Lung (tissue), 12 donors: Measurements from ENCODE around the gene MYO5B. TPM values are rescaled to one million over a fixed set of nuclear protein-coding genes. Genes with fewer than 3 reads are reported as not detected.
A peak's percentile ranks its signal among the peaks of the same experiment; 100 is the strongest.

Experiments used
- ATAC-seq: fragments of 200-7000 bp; cut with Tn5 transposase; one replicate; pipeline ENCODE4 v1.9.1; 2020; ENCODE audit warnings: moderate number of reproducible peaks; ENCODE audit not compliant: insufficient read depth, low FRiP score
- DNase-seq, 3 donors: peaks; one replicate each; pipeline ENCODE4 v3.0.0-alpha.2; 2013 to 2017
- H3K27ac ChIP-seq, 2 donors: one replicate each; pipeline ENCODE4 v1.5.1; 2013; ENCODE audit warnings: mild to moderate bottlenecking in 2 of 2, moderate library complexity in 2 of 2, control low read depth in 1 of 2, inconsistent platforms in 1 of 2, low read depth in 1 of 2, low read length in 1 of 2
- H3K27me3 ChIP-seq, 3 donors: one replicate each; pipeline ENCODE4 v1.5.1; 2013; ENCODE audit warnings: low read length in 2 of 3; ENCODE audit not compliant: control insufficient read depth in 3 of 3, insufficient read depth in 3 of 3
- H3K36me3 ChIP-seq, 4 donors: one replicate each; pipeline ENCODE4 v1.5.1; 2013; ENCODE audit warnings: low read length in 4 of 4, mild to moderate bottlenecking in 1 of 4, moderate library complexity in 1 of 4; ENCODE audit not compliant: control insufficient read depth in 4 of 4, insufficient read depth in 4 of 4
- H3K4me1 ChIP-seq, 5 donors: one replicate each; pipeline ENCODE4 v1.5.1; 2013; ENCODE audit warnings: low read length in 5 of 5, mild to moderate bottlenecking in 2 of 5, moderate library complexity in 1 of 5; ENCODE audit not compliant: control insufficient read depth in 5 of 5, insufficient read depth in 5 of 5
- H3K4me3 ChIP-seq: one replicate; pipeline ENCODE4 v1.5.1; 2013; ENCODE audit warnings: mild to moderate bottlenecking, control low read depth, moderate library complexity
- H3K9ac ChIP-seq, 2 donors: one replicate each; pipeline ENCODE4 v1.5.1; 2013; ENCODE audit warnings: low read length in 2 of 2, control low read depth in 1 of 2; ENCODE audit not compliant: insufficient read depth in 1 of 2
- H3K9me3 ChIP-seq, 4 donors: one replicate each; pipeline ENCODE4 v1.5.1; 2013; ENCODE audit warnings: low read length in 3 of 4, mild to moderate bottlenecking in 1 of 4, moderate library complexity in 1 of 4; ENCODE audit not compliant: control insufficient read depth in 4 of 4, insufficient read depth in 3 of 4
- WGBS, 2 donors: extraction: QIAGEN DNeasy Blood & Tissue Kit; methylation state at CpG; one replicate each; pipeline ENCODE4 v1.1.7; 2013; 5-methylcytosine and 5-hydroxymethylcytosine counted together
- polyA plus RNA-seq, 2 donors: library from polyadenylated mRNA; stranded (reverse); fragments of 200-250 nt; gene quantifications; one replicate each; pipeline ENCODE4 v1.2.1, GENCODE V29; 2013
- total RNA-seq, 2 donors: library from RNA; depleted of rRNA in 1 of 2; stranded (reverse); fragments of >200 nt in 1 of 2; gene quantifications; one replicate each; pipeline ENCODE4 v1.2.1, GENCODE V29; 2014 to 2021
- TF ChIP-seq, protein P1 (sequence below): IDR thresholded peaks from 2 replicates; pipeline ENCODE4 v1.5.1; 2012; ENCODE audit warnings: mild to moderate bottlenecking; ENCODE audit errors: control extremely low read depth, extremely low read depth
- donor health status: control.
- donor health status: control.
- donor health status: Bipolar disorder and iron deficiency.
- donor health status: healthy.
- donor health status: DM: yes; HTN: yes; CAD: no.

The MYO5B gene
- total and polyA plus RNA-seq, 4 donors = 9.7 to 25.6 (median 19.7) TPM

DNA sequence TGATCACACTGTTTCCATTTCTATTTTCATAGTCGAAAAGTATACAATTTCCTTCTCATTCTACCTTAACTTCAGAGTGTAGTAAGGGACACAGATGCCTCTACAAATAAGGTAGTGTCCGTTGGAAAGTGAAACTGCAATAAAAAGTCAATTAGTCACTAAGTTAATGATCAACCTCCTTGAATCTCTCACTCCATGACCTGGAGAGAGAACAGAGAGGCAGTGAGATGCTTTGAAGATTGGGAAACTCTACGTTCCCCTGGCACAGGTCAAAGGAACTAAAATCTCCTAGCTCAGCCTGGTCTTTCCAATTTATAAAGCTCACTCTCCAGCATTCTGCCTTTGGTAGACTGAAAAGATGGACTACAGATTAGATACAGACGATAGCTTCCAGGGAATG, 227.8 kb downstream of the MYO5B start:
- Histone ChIP-seq H3K4me1 (peaks cover 0 to 6% (median 0%) of the 10 kb centered on the region in 5 donors), H3K9ac (no peak overlapping the region), H3K27ac (no peak overlapping the region), H3K4me3 (no peak overlapping the region), H3K27me3 (no peaks in the 10 kb centered on the region), H3K9me3 (no peaks in the 10 kb centered on the region), H3K36me3 (no peaks in the 10 kb centered on the region)
- peak in 2 of 3 donors; percentile 7 to 52 for DNase-seq
- TF ChIP-seq, protein P1, sequence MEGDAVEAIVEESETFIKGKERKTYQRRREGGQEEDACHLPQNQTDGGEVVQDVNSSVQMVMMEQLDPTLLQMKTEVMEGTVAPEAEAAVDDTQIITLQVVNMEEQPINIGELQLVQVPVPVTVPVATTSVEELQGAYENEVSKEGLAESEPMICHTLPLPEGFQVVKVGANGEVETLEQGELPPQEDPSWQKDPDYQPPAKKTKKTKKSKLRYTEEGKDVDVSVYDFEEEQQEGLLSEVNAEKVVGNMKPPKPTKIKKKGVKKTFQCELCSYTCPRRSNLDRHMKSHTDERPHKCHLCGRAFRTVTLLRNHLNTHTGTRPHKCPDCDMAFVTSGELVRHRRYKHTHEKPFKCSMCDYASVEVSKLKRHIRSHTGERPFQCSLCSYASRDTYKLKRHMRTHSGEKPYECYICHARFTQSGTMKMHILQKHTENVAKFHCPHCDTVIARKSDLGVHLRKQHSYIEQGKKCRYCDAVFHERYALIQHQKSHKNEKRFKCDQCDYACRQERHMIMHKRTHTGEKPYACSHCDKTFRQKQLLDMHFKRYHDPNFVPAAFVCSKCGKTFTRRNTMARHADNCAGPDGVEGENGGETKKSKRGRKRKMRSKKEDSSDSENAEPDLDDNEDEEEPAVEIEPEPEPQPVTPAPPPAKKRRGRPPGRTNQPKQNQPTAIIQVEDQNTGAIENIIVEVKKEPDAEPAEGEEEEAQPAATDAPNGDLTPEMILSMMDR = no peak
- 55 to 68% methylated on average over 4 of the region's 4 CpGs for WGBS, 2 donors
- peak; percentile 24 for ATAC-seq

DNA sequence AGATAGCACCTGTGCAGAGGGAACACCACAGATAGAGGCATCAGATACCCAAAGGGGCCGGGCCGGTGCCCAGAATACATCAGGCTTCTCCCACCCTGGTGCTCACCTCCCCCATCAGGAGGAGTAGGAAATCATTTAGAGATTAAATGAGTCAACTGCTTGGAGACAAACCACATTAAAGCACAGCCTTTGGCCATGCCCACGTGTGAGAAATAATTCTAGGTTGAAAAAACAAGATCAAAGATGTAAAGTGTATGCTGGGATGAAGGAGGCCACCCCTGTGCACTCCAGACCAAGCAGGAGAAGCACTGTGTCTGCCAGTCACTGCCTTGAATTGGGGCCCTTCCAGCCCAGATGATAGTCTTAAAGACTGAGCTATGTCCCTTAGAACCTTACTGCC, 228.9 kb downstream of the MYO5B start:
- Histone ChIP-seq H3K9ac (no peak overlapping the region), H3K4me3 (no peak overlapping the region), H3K9me3 (no peaks in the 10 kb centered on the region), H3K27me3 (no peaks in the 10 kb centered on the region), H3K36me3 (no peaks in the 10 kb centered on the region), H3K4me1 (peaks cover 0 to 6% (median 0%) of the 10 kb centered on the region in 5 donors), H3K27ac (no peak overlapping the region)
- DNase-seq (no peak), ATAC-seq (no peak)
- TF ChIP-seq, protein P1 = no peak
- 73 to 77% methylated on average over 3 of the region's 3 CpGs for WGBS, 2 donors

DNA sequence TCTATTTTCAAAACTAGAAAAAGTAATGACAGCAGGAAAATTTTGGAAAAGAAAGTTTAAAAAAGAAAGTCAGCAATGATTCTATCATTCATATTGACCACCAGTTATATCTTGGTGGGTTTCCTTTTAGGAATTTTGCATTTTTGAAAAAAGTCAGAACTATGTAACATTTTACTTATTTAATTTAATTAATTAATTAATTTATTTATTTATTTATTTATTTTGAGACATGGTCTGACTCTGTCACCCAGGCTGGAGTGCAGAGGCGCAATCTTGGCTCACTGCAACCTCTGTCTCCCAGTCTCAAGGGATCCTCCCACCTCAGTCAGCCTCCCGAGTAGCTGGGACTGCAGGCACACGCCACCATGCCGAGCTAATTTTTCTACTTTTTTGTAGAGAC, 231.7 kb downstream of the MYO5B start:
- Histone ChIP-seq H3K4me1 (peaks cover 0 to 6% (median 0%) of the 10 kb centered on the region in 5 donors), H3K9ac (no peak overlapping the region), H3K36me3 (no peaks in the 10 kb centered on the region), H3K9me3 (no peaks in the 10 kb centered on the region), H3K4me3 (no peak overlapping the region), H3K27me3 (no peaks in the 10 kb centered on the region), H3K27ac (no peak overlapping the region)
- TF ChIP-seq, protein P1 = no peak
- WGBS, 2 donors = 92 to 97% methylated on average over 4 of the region's 4 CpGs
- ATAC-seq (no peak), DNase-seq (no peak)

DNA sequence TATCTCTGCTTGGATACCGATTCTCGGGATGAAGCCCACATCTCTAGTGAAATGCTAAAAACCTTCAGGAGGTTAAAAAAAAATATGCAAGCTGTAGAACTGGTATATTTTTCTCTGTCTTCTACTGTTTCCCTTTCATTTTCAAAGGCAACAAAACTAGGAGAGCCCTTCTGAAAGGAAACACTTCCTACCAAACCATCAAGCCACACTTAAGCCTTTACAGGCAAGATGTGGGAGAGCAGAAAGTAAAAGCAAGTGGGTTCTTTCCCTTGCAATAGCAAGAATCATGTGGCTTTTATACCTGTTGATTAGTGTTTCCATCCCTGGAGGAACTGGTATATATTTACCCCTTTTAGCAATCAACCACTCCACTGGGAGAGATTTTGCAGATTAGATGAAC, 233.7 kb downstream of the MYO5B start:
- Histone ChIP-seq H3K9ac (no peak overlapping the region), H3K4me1 (no peaks in the 10 kb centered on the region), H3K9me3 (no peaks in the 10 kb centered on the region), H3K27me3 (no peaks in the 10 kb centered on the region), H3K4me3 (no peak overlapping the region), H3K27ac (no peak overlapping the region), H3K36me3 (no peaks in the 10 kb centered on the region)
- peak in 1 of 3 donors; percentile 23 for DNase-seq
- 44 to 65% methylated on average over 2 of the region's 2 CpGs for WGBS, 2 donors
- TF ChIP-seq, protein P1 = no peak
- no peak for ATAC-seq
